Fibroblast of mammary gland (primary cell): ENCODE data around the gene MAVS.

Experiments
- DNase-seq: peaks from one replicate; pipeline ENCODE4 v3.0.0-alpha.2; 2010; ENCODE audit warnings: low read depth
- H3K4me3 ChIP-seq: 2 replicates; pipeline ENCODE4 v1.5.1; 2011; ENCODE audit warnings: low read depth, mild to moderate bottlenecking, low read length, moderate library complexity; ENCODE audit not compliant: control insufficient read depth
- TF ChIP-seq, protein P1 (sequence below): conservative IDR thresholded peaks from 2 replicates; pipeline ENCODE4 v1.5.1; 2011; ENCODE audit warnings: low read depth, low read length, inconsistent platforms; ENCODE audit not compliant: control insufficient read depth, insufficient read depth

MAVS gene

DNA sequence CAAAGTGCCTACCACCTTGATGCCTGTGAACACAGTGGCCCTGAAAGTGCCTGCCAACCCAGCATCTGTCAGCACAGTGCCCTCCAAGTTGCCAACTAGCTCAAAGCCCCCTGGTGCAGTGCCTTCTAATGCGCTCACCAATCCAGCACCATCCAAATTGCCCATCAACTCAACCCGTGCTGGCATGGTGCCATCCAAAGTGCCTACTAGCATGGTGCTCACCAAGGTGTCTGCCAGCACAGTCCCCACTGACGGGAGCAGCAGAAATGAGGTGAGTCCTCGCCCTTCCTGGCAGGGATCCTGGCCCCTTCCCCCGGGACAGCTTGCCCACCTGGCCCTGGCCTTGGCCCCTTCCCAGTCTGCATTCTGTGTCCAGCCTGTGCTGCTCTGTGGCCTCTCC is 17.9 kb downstream of the MAVS start:
- DNase-seq = no peak
- H3K4me3 ChIP-seq = no peak overlapping the region
- TF ChIP-seq, protein P1, sequence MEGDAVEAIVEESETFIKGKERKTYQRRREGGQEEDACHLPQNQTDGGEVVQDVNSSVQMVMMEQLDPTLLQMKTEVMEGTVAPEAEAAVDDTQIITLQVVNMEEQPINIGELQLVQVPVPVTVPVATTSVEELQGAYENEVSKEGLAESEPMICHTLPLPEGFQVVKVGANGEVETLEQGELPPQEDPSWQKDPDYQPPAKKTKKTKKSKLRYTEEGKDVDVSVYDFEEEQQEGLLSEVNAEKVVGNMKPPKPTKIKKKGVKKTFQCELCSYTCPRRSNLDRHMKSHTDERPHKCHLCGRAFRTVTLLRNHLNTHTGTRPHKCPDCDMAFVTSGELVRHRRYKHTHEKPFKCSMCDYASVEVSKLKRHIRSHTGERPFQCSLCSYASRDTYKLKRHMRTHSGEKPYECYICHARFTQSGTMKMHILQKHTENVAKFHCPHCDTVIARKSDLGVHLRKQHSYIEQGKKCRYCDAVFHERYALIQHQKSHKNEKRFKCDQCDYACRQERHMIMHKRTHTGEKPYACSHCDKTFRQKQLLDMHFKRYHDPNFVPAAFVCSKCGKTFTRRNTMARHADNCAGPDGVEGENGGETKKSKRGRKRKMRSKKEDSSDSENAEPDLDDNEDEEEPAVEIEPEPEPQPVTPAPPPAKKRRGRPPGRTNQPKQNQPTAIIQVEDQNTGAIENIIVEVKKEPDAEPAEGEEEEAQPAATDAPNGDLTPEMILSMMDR = no peak

DNA sequence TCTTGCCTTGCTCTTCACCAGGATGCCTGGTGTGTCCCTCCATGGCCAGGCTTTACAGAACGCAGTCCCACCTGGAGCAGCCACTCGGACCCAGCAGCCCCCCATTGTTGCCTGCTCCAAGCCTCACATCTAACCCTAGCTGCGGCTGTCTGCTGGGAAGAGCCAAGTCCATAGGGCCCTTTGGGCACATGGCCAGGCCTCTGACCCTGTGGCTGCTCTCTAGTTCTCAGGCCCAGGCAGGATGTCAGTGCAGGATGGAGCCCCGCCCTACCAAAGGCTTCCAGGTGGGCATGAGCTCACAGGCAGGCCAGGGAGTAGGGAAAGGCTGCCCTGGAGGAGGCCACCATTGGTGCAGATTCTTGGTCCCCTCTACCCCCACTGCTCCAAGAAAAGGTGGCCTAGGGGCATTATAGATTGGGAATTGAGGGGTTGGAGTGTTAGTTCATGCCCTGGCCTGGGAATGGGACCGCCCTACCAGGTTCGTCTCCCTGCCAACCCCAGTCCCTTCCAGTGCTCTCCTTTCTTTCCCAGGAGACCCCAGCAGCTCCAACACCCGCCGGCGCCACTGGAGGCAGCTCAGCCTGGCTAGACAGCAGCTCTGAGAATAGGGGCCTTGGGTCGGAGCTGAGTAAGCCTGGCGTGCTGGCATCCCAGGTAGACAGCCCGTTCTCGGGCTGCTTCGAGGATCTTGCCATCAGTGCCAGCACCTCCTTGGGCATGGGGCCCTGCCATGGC is 18.7 kb downstream of the MAVS start:
- no peak for DNase-seq
- TF ChIP-seq, protein P1 = no peak
- H3K4me3 ChIP-seq = no peak overlapping the region

DNA sequence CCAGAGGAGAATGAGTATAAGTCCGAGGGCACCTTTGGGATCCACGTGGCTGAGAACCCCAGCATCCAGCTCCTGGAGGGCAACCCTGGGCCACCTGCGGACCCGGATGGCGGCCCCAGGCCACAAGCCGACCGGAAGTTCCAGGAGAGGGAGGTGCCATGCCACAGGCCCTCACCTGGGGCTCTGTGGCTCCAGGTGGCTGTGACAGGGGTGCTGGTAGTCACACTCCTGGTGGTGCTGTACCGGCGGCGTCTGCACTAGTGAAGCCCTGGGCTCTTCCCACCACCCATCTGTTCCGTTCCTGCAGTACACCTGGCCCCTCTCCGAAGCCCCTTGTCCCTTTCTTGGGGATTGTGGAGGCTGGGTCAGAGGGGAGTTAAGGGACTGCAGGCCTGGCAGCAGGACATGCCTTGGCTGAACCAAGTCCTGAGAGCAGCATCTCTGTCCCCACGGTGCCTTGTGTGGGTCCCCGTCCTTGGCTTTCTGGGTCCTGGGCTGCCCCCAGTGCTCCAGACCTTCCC is 19.3 kb downstream of the MAVS start:
- no peak overlapping the region for H3K4me3 ChIP-seq
- TF ChIP-seq, protein P1 = no peak
- no peak for DNase-seq

DNA sequence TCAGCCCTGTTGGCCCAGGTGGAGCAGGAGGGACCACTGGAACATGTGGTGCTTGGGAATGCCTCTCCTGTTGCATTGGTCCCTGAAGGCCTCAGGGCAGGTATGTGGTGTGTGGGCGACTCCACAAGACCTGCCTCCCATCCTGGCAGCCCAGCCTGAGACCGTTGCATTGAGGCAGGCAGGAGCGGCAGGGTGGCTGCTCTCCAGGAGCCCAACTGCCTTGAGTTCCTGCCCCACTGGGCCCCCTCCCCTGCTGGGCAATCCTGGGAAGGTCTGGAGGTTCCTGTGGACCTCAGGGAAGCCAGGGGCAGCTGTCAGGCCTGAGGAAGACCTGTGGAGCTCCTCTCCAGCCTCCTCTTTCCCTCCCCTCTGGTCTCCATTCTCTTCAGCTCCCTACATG is 19.8 kb downstream of the MAVS start:
- no peak for DNase-seq
- TF ChIP-seq, protein P1 = no peak
- no peak overlapping the region for H3K4me3 ChIP-seq

DNA sequence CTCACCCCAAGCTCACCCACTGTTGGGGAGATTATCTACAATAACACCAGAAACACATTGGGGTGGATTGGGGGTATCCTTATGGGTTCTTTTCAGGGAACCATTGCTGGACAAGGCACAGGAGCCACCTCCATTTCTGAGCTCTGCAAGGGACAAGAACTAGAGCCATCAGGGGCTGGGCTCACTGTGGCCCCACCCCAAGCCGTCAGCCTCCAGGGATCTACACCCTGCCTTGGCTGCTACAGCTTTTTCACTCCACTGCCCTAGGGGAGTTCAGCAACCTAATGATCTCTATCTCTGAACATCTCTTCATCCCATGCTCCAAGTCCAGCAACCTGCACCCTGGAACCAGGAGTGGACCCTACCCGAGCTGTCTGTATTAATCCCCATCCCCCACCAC is 21.2 kb downstream of the MAVS start:
- DNase-seq = no peak
- H3K4me3 ChIP-seq = no peak overlapping the region
- TF ChIP-seq, protein P1 = no peak

DNA sequence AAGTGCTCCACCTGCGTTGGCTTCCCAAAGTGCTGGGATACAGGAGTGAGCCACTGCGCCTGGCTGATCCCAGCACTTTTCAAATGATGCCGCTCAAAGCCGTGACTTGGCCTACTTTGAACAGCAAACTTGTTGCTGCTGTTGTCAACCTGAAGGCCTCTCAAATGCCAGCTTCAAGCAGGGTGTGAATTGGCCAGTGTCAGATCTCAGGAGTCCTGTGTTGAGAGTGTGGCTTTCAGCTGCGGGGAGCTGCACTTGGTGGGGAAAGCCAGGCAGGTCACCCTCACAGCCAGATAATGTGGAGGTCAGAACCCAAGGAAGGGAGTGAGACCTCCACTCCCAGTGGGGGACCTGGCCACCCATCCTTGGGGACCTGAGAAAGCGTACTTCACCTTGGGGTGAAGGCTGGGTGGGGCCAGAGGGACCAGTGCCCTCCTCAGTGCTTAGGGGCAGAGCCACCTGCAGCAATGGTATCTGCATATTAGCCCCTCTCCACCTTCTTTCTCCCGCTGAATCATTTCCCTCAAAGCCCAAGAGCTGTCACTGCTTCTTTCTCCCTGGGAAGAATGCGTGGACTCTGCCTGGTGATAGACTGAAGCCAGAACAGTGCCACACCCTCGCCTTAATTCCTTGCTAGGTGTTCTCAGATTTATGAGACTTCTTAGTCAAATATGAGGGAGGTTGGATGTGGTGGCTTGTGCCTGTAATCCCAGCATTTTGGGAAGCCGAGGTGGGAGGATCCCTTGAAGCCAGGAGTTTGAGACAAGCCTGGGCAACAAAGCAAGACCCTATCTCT is 23.4 kb downstream of the MAVS start:
- DNase-seq = no peak
- TF ChIP-seq, protein P1 = no peak
- H3K4me3 ChIP-seq = no peak overlapping the region
